HepG2 (cell line): ENCODE data around the gene GPAM. TPM values are rescaled to one million over a fixed set of nuclear protein-coding genes. Genes with fewer than 3 reads are reported as not detected.

Source experiments
- AKAP8 ChIP-seq: sonication (generic); formaldehyde crosslinking; IDR thresholded peaks from 2 replicates; pipeline ENCODE4 v1.5.1; 2020; ENCODE audit warnings: mild to moderate bottlenecking, missing genetic modification reagents
- DPF2 ChIP-seq: sonication (generic); formaldehyde crosslinking; IDR thresholded peaks from 2 replicates; pipeline ENCODE4 v1.4.0; 2020; ENCODE audit warnings: mild to moderate bottlenecking, low read depth, missing genetic modification reagents, borderline replicate concordance
- FOSL2 ChIP-seq: sonication (generic); formaldehyde crosslinking; IDR thresholded peaks from 2 replicates; pipeline ENCODE4 v1.4.0; 2020; ENCODE audit warnings: missing genetic modification reagents
- MTF1 ChIP-seq: sonication (generic); formaldehyde crosslinking; IDR thresholded peaks from 2 replicates; pipeline ENCODE4 v1.5.0; 2020; ENCODE audit warnings: missing genetic modification reagents
- PAWR ChIP-seq: sonication (generic); formaldehyde crosslinking; IDR thresholded peaks from 2 replicates; pipeline ENCODE4 v1.4.0; 2020; ENCODE audit warnings: missing genetic modification reagents, mild to moderate bottlenecking, borderline replicate concordance
- SOX13 ChIP-seq, 3 experiments: fragments of 450-650 bp in 1 of 3; sonication (generic) in 1 of 3; formaldehyde crosslinking in 1 of 3; IDR thresholded peaks in 2 of 3; conservative IDR thresholded peaks in 1 of 3; 2 replicates each; pipeline versions ENCODE4 v1.5.0 to v1.6.1; 2016 to 2020; ENCODE audit warnings: antibody characterized with exemption in 1 of 3, mild to moderate bottlenecking in 1 of 3, missing compliant biosample characterization in 1 of 3, missing genetic modification reagents in 1 of 3, moderate library complexity in 1 of 3
- SOX5 ChIP-seq: IDR thresholded peaks from 2 replicates; pipeline ENCODE4 v1.6.1; 2016; ENCODE audit warnings: borderline replicate concordance
- SP140L ChIP-seq: sonication (generic); formaldehyde crosslinking; IDR thresholded peaks from 2 replicates; pipeline ENCODE4 v1.4.0; 2020; ENCODE audit warnings: missing genetic modification reagents, borderline replicate concordance
- ZFP37 ChIP-seq: sonication (generic); formaldehyde crosslinking; IDR thresholded peaks from 2 replicates; pipeline ENCODE4 v1.4.0; 2020; ENCODE audit warnings: missing genetic modification reagents, borderline replicate concordance
- ZNF225 ChIP-seq: sonication (generic); formaldehyde crosslinking; IDR thresholded peaks from 2 replicates; pipeline ENCODE4 v1.4.0; 2020; ENCODE audit warnings: mild to moderate bottlenecking, missing genetic modification reagents
- ZNF788 ChIP-seq: sonication (generic); formaldehyde crosslinking; IDR thresholded peaks from 2 replicates; pipeline ENCODE4 v1.5.0; 2020; ENCODE audit warnings: mild to moderate bottlenecking, missing genetic modification reagents, borderline replicate concordance
- polyA plus RNA-seq, 8 experiments: library from polyadenylated mRNA; depleted of rRNA in 3 of 8; stranded (reverse) in 7 of 8; unstranded in 1 of 8; fragments of >200 nt; fragmentation: Illumina TruSeq in 4 of 8; extraction: Trizol in 4 of 8; gene quantifications; 2 replicates each; pipeline versions ENCODE4 v1.2.1 to v1.2.3, GENCODE V29; 2011 to 2016; ENCODE audit warnings: low read depth in 4 of 8, missing spikeins in 1 of 8, mixed read lengths in 1 of 8; ENCODE audit not compliant: insufficient read depth in 1 of 8
- total RNA-seq, 5 experiments: library from RNA; depleted of rRNA; stranded (reverse); fragments of >200 nt; fragmentation: Illumina TruSeq; extraction: Trizol; gene quantifications; 2 replicates each; pipeline ENCODE4 v1.2.3, GENCODE V29; 2016; ENCODE audit warnings: low read depth in 1 of 5
- TF ChIP-seq, protein P1 (sequence below): sonication (generic); formaldehyde crosslinking; IDR thresholded peaks from 2 replicates; pipeline ENCODE4 v1.5.1; 2020; ENCODE audit warnings: mild to moderate bottlenecking, missing genetic modification reagents
- TF ChIP-seq, protein P2 (sequence below): sonication (generic); formaldehyde crosslinking; IDR thresholded peaks from 2 replicates; pipeline ENCODE4 v1.8.0; 2022; ENCODE audit warnings: mild to moderate bottlenecking, missing genetic modification reagents
- TF ChIP-seq, protein P3 (sequence below): sonication (generic); formaldehyde crosslinking; conservative IDR thresholded peaks from 2 replicates; pipeline ENCODE4 v1.4.0; 2020; ENCODE audit warnings: missing genetic modification reagents
- TF ChIP-seq, protein P4 (sequence below): sonication (generic); formaldehyde crosslinking; IDR thresholded peaks from 2 replicates; pipeline ENCODE4 v1.5.1; 2020; ENCODE audit warnings: mild to moderate bottlenecking, missing genetic modification reagents, borderline replicate concordance
- TF ChIP-seq, protein P5 (sequence below): sonication (generic); formaldehyde crosslinking; IDR thresholded peaks from 2 replicates; pipeline ENCODE4 v1.4.0; 2020; ENCODE audit warnings: missing genetic modification reagents, mild to moderate bottlenecking, borderline replicate concordance

GPAM gene
- total and polyA plus RNA-seq, 2 of the 13 experiments (the other 11 are each of a cell fraction or from before 2014, with no cell fraction given): 36.8 to 140 TPM

DNA sequence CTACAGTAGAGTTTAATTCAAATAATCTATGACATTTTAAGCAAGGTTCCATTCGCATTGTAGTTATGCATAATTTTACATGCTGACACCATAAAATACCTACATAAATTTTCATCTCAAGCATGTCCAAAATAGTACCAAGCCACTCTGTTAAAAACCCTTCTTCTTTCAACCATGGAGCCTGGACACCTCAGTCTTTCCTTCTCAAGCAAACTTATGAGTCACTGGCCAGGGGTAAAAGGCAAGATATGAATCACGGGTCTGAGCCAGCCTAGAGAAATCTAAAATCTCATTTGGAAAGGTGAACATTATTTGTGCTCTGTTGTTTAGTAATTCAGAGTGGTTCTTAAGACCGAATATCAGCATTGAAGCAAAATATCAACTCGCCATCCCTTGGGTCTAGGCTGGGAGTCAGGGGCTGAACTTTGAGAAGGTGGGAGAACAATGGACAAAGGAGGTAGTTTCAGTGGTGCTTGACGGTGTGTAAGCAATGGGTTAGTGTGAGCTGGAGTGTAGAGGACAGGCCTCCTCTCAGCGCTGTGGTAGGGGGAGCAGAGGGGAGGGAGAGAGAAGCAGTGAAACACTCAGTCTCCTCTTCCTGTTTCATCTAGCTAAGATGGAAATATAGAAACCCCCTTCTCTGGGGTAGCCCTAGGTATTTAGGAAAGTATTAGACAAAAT is 19.1 kb upstream of the GPAM start (continued):
- TF ChIP-seq, protein P1, sequence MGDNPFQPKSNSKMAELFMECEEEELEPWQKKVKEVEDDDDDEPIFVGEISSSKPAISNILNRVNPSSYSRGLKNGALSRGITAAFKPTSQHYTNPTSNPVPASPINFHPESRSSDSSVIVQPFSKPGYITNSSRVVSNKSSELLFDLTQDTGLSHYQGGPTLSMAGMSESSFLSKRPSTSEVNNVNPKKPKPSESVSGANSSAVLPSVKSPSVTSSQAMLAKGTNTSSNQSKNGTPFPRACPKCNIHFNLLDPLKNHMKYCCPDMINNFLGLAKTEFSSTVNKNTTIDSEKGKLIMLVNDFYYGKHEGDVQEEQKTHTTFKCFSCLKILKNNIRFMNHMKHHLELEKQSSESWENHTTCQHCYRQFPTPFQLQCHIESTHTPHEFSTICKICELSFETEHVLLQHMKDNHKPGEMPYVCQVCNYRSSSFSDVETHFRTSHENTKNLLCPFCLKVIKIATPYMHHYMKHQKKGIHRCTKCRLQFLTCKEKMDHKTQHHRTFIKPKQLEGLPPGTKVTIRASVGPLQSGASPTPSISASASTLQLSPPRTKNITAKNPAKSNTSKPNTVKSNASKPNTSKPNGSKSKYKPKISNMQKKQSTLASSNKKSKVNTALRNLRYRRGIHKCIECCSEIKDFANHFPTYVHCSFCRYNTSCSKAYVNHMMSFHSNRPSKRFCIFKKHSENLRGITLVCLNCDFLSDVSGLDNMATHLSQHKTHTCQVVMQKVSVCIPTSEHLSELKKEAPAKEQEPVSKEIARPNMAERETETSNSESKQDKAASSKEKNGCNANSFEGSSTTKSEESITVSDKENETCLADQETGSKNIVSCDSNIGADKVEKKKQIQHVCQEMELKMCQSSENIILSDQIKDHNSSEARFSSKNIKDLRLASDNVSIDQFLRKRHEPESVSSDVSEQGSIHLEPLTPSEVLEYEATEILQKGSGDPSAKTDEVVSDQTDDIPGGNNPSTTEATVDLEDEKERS: no peak
- TF ChIP-seq, protein P2, sequence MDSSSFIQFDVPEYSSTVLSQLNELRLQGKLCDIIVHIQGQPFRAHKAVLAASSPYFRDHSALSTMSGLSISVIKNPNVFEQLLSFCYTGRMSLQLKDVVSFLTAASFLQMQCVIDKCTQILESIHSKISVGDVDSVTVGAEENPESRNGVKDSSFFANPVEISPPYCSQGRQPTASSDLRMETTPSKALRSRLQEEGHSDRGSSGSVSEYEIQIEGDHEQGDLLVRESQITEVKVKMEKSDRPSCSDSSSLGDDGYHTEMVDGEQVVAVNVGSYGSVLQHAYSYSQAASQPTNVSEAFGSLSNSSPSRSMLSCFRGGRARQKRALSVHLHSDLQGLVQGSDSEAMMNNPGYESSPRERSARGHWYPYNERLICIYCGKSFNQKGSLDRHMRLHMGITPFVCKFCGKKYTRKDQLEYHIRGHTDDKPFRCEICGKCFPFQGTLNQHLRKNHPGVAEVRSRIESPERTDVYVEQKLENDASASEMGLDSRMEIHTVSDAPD (CRISPR knock-in tag): no peak
- TF ChIP-seq PAWR (CRISPR knock-in tag): no peak
- no peak for TF ChIP-seq ZNF225
- TF ChIP-seq ZFP37 (CRISPR knock-in tag): no peak
- TF ChIP-seq ZNF788 (CRISPR knock-in tag): no peak
- TF ChIP-seq SOX5: 0 out of 2 replicates have a peak, but pooled peaks have one; percentile 20
- TF ChIP-seq SOX13 (IDR thresholded peaks at IDR 0.05): no peak
- TF ChIP-seq SOX13 (CRISPR knock-in tag; conservative IDR thresholded peaks at IDR 0.05 in 1 of 2, IDR thresholded peaks at IDR 0.05 in 1 of 2): peak in 1 of 2 experiments; percentile 82; a peak in 2 of 4 replicates
- TF ChIP-seq, protein P3, sequence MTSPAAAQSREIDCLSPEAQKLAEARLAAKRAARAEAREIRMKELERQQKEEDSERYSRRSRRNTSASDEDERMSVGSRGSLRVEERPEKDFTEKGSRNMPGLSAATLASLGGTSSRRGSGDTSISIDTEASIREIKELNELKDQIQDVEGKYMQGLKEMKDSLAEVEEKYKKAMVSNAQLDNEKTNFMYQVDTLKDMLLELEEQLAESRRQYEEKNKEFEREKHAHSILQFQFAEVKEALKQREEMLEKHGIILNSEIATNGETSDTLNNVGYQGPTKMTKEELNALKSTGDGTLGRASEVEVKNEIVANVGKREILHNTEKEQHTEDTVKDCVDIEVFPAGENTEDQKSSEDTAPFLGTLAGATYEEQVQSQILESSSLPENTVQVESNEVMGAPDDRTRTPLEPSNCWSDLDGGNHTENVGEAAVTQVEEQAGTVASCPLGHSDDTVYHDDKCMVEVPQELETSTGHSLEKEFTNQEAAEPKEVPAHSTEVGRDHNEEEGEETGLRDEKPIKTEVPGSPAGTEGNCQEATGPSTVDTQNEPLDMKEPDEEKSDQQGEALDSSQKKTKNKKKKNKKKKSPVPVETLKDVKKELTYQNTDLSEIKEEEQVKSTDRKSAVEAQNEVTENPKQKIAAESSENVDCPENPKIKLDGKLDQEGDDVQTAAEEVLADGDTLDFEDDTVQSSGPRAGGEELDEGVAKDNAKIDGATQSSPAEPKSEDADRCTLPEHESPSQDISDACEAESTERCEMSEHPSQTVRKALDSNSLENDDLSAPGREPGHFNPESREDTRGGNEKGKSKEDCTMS (CRISPR knock-in tag): no peak
- TF ChIP-seq MTF1 (CRISPR knock-in tag): no peak
- TF ChIP-seq DPF2 (CRISPR knock-in tag): no peak
- no peak for TF ChIP-seq AKAP8 (CRISPR knock-in tag)
- TF ChIP-seq, protein P4, sequence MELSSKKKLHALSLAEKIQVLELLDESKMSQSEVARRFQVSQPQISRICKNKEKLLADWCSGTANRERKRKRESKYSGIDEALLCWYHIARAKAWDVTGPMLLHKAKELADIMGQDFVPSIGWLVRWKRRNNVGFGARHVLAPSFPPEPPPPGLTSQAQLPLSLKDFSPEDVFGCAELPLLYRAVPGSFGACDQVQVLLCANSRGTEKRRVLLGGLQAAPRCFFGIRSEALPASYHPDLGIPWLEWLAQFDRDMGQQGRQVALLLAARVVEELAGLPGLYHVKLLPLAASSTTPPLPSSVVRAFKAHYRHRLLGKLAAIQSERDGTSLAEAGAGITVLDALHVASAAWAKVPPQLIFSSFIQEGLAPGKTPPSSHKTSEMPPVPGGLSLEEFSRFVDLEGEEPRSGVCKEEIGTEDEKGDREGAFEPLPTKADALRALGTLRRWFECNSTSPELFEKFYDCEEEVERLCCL (CRISPR knock-in tag): no peak
- TF ChIP-seq SP140L (CRISPR knock-in tag): no peak
- TF ChIP-seq FOSL2 (CRISPR knock-in tag): no peak
- TF ChIP-seq, protein P5, sequence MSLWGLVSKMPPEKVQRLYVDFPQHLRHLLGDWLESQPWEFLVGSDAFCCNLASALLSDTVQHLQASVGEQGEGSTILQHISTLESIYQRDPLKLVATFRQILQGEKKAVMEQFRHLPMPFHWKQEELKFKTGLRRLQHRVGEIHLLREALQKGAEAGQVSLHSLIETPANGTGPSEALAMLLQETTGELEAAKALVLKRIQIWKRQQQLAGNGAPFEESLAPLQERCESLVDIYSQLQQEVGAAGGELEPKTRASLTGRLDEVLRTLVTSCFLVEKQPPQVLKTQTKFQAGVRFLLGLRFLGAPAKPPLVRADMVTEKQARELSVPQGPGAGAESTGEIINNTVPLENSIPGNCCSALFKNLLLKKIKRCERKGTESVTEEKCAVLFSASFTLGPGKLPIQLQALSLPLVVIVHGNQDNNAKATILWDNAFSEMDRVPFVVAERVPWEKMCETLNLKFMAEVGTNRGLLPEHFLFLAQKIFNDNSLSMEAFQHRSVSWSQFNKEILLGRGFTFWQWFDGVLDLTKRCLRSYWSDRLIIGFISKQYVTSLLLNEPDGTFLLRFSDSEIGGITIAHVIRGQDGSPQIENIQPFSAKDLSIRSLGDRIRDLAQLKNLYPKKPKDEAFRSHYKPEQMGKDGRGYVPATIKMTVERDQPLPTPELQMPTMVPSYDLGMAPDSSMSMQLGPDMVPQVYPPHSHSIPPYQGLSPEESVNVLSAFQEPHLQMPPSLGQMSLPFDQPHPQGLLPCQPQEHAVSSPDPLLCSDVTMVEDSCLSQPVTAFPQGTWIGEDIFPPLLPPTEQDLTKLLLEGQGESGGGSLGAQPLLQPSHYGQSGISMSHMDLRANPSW (CRISPR knock-in tag): no peak
